GM12874 (cell line): ENCODE measurements around the gene RPN1.

ENCODE experiments used
- TF ChIP-seq, protein P1 (sequence below): IDR thresholded peaks from 2 replicates; pipeline ENCODE4 v1.5.1; 2011; ENCODE audit warnings: low read depth, mild to moderate bottlenecking, control low read depth, low read length, moderate library complexity; ENCODE audit not compliant: insufficient read depth

RPN1 gene

DNA sequence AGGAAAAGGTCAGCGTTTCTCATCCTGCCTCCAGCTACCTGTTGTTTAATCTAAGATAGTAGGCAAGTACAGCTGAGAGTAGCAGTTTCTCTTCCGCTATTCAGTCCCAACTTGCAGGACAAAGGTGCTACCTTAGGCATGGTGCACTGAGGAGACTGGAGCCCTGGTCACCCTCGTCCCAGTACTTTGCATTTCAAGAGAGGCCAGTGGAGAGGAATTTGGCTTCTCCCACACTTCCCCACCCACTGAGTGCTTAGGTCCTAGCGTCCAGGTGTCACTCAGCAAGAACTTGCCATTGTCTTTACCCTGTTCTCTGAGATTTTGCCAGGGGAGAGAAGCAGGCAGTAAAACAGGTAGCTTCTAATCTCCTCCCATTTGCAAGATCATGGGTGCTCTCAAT, 12.5 kb upstream of the RPN1 start:
- TF ChIP-seq, protein P1, sequence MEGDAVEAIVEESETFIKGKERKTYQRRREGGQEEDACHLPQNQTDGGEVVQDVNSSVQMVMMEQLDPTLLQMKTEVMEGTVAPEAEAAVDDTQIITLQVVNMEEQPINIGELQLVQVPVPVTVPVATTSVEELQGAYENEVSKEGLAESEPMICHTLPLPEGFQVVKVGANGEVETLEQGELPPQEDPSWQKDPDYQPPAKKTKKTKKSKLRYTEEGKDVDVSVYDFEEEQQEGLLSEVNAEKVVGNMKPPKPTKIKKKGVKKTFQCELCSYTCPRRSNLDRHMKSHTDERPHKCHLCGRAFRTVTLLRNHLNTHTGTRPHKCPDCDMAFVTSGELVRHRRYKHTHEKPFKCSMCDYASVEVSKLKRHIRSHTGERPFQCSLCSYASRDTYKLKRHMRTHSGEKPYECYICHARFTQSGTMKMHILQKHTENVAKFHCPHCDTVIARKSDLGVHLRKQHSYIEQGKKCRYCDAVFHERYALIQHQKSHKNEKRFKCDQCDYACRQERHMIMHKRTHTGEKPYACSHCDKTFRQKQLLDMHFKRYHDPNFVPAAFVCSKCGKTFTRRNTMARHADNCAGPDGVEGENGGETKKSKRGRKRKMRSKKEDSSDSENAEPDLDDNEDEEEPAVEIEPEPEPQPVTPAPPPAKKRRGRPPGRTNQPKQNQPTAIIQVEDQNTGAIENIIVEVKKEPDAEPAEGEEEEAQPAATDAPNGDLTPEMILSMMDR = no peak

DNA sequence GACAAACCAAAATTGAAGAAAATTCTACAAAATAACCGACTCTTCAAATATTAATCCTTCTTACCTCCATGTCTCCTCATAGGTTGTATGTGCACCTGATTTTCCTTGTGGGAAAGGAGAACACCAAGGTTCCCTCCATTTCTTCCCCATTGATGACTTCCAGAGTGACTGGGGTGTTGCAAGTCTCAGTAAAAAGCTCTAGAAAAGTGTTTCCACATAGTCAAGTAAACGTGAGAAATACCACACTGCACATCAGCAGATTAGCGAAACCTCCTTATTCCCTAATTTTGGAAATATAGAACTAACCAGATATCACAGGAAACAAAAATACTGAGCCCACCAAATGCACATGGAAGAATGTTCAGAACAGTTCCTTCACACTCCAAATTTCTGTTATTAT, 4.9 kb upstream of the RPN1 start:
- TF ChIP-seq, protein P1 = no peak

DNA sequence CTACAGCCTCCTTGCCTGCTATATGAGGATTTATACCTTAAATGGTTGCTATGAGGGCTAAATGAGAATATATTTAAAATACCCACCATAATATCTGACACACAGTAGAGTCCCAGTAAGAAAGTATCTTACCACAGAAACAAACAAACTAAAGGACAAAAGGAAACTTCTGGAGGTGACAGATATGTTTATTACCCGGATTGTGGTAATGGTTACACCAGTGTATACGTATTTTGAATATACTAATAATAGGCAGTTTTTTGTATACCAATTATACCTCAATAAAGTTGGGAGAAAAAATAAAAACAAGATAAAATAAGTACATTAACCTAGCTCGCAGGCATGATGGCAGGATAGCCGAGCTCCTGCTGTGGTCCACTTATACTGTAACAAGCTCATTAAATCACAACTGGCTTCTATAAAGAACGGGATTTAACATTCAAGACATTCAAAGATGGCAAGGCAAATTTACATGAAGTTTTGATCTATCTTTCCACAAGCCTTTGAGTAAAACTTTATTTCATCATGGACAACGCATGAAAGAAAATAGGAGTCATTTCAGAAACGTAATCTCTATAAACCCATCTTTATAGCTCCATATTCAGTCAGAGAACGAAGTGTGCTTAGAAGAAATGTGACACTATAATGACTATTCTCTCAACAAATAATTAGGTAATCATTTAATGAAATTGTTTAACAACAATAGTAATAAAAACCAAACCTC, 1.5 kb downstream of the RPN1 start:
- TF ChIP-seq, protein P1 = no peak

DNA sequence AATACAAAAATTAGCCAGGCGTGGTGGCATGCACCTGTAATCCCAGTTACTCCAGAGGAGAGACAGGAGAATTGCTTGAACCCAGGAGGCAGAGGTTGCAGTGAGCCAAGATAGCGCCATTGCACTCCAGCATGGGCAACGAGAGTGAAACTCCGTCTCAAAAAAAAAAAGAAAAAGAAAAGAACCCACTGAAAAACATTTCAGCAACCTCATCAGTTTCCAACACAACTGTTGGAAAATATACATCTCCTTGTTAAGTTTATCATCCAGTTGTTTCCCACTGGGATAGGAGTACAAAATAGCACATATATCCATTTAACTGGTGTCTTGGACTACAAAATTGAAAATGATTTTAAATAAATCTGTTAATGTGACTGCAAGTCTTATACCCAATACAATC, 2.2 kb downstream of the RPN1 start:
- TF ChIP-seq, protein P1 = no peak

DNA sequence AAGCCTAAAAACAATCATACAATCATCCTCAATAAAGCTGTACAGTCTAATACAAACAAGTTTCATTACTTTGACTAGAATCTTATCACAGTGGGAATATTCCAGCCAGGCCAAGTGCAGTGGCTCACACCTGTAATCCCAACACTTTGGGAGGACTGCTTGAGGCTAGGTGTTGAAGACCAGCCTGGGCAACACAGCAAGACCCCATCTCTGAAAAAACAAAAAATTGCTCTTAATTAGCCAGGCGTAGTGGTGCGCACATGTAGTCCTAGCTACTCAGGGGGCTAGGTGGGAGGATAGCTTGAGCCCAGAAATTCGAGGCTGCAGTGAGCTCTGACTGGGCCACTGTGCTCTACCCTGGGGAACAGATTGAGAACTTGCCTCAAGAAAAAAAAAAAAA, 3.3 kb downstream of the RPN1 start:
- TF ChIP-seq, protein P1 = no peak

DNA sequence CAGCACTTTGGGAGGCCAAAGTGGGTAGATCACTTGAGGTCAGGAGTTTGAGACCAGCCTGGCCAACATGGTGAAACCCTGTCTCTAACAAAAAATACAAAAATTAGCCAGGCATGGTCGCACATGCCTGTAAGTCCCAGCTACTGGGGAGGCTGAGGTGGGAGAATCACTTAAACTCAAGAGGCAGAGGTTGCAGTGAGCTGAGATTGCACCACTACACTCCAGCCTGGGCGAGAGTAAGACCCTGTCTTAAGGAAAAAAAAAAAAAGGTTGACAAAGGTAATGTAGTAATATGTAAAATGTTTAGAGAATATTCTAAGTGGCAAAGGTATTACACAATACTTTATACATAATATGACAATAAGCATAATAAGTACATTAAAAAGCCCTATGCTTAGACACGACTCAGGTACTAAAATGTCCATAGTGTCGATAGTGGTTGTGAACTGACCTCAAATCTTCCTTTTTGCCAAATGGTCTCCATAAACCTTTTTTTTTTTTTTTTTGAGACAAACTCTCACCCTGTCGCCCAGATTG, 16.5 kb downstream of the RPN1 start:
- TF ChIP-seq, protein P1 = no peak

DNA sequence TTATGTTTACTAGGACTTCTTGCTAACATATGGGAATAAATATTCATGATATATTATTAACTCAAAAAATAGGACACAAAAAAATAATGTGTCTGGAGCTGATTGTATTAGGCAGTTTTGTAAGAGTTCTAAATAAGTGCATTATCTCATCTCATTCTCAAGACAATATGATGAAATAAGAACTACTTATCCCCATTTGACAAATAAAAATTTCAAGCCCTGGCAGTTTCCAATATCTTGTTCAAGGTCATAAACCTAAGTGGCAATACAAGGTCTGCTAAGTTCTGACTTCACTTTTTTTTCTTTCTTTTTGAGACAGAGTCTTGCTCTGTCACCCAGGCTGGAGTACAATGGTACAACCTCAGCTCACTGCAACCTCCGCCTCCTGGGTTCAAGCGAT, 18.3 kb downstream of the RPN1 start:
- TF ChIP-seq, protein P1 = no peak
